K562 (cell line): ENCODE data around the gene SNX27. TPM values are rescaled to one million over a fixed set of nuclear protein-coding genes. Genes with fewer than 3 reads are reported as not detected.
A peak's percentile ranks its signal among the peaks of the same experiment; 100 is the strongest.

Experiments
- ADNP ChIP-seq: fragments of 200-800 bp; sonication (Bioruptor generic); IDR thresholded peaks from 2 replicates; pipeline ENCODE4 v1.6.1; 2016; ENCODE audit warnings: missing genetic modification characterization, missing compliant biosample characterization
- CC2D1A ChIP-seq: fragments of 450-650 bp; IDR thresholded peaks from 2 replicates; pipeline ENCODE4 v1.6.1; 2017; ENCODE audit warnings: mild to moderate bottlenecking
- HDAC2 ChIP-seq: fragments of 450-650 bp; IDR thresholded peaks from 2 replicates; pipeline ENCODE4 v1.6.1; 2016; ENCODE audit warnings: mild to moderate bottlenecking
- KLF10 ChIP-seq: fragments of 250-450 bp; sonication (Bioruptor Pico); IDR thresholded peaks from 2 replicates; pipeline ENCODE4 v1.6.1; 2021; ENCODE audit warnings: matching md5 sums
- MAZ ChIP-seq, 2 experiments: fragments of 450-650 bp in 1 of 2; sonication (generic) in 1 of 2; formaldehyde crosslinking; IDR thresholded peaks in 1 of 2; conservative IDR thresholded peaks in 1 of 2; 2 replicates each; pipeline versions ENCODE4 v1.4.0 to v1.5.0; 2020; ENCODE audit warnings: mild to moderate bottlenecking in 1 of 2, missing genetic modification reagents in 1 of 2
- MITF ChIP-seq: IDR thresholded peaks from 2 replicates; pipeline ENCODE4 v1.6.1; 2014; ENCODE audit warnings: antibody characterized with exemption
- MYBL2 ChIP-seq, 2 experiments: fragments of 450-650 bp in 1 of 2; sonication (generic) in 1 of 2; formaldehyde crosslinking in 1 of 2; IDR thresholded peaks; 2 replicates each; pipeline versions ENCODE4 v1.6.1 to v1.8.1; 2017 to 2022; ENCODE audit warnings: borderline replicate concordance in 1 of 2, inconsistent platforms in 1 of 2, low read depth in 1 of 2, mild to moderate bottlenecking in 1 of 2, missing genetic modification reagents in 1 of 2, moderate library complexity in 1 of 2
- NCOA6 ChIP-seq: fragments of 450-650 bp; IDR thresholded peaks from 2 replicates; pipeline ENCODE4 v1.6.1; 2017; ENCODE audit warnings: mild to moderate bottlenecking
- PBX2 ChIP-seq, 2 experiments: IDR thresholded peaks in 1 of 2; conservative IDR thresholded peaks in 1 of 2; 2 replicates each; pipeline ENCODE4 v1.6.1; 2016; ENCODE audit warnings: low read depth in 2 of 2, mild to moderate bottlenecking in 1 of 2, missing compliant biosample characterization in 1 of 2, missing genetic modification characterization in 1 of 2, moderate library complexity in 1 of 2
- PCBP2 ChIP-seq: fragments of 200-400 bp; formaldehyde crosslinking; IDR thresholded peaks from 2 replicates; pipeline ENCODE4 v1.6.1; 2018; ENCODE audit warnings: low read length, low read depth, mild to moderate bottlenecking, moderate library complexity; ENCODE audit not compliant: poor library complexity, severe bottlenecking
- SFPQ ChIP-seq: fragments of 200-400 bp; formaldehyde crosslinking; IDR thresholded peaks from 2 replicates; pipeline ENCODE4 v1.6.1; 2017; ENCODE audit warnings: mild to moderate bottlenecking, low read depth, low read length, moderate library complexity
- SMARCC2 ChIP-seq: fragments of 450-650 bp; IDR thresholded peaks from 2 replicates; pipeline ENCODE4 v1.6.1; 2017; ENCODE audit warnings: antibody characterized with exemption, moderate library complexity, mild to moderate bottlenecking, low read depth
- TEAD1 ChIP-seq, 2 experiments: fragments of 450-650 bp in 1 of 2; sonication (generic) in 1 of 2; formaldehyde crosslinking; IDR thresholded peaks; 2 replicates each; pipeline versions ENCODE4 v1.4.0 to v1.8.0; 2020 to 2022; ENCODE audit warnings: mild to moderate bottlenecking in 2 of 2, missing genetic modification reagents in 1 of 2
- XRCC5 ChIP-seq: fragments of 200-400 bp; formaldehyde crosslinking; IDR thresholded peaks from 2 replicates; pipeline ENCODE4 v1.6.1; 2017; ENCODE audit warnings: low read depth, mild to moderate bottlenecking, low read length
- ZNF41 ChIP-seq: fragments of 250-450 bp; sonication (Bioruptor Pico); conservative IDR thresholded peaks from 2 replicates; pipeline ENCODE4 v1.4.0; 2020; ENCODE audit warnings: mild to moderate bottlenecking
- polyA plus RNA-seq, 8 experiments: library from polyadenylated mRNA; depleted of rRNA in 4 of 8; stranded (reverse) in 5 of 8; unstranded in 3 of 8; fragments of >200 nt; fragmentation: Nextera tagmentation in 2 of 8; fragmentation: Illumina TruSeq in 1 of 8; extraction: Ambion mirVana in 2 of 8; extraction: Trizol in 1 of 8; gene quantifications; 2 replicates each; pipeline versions ENCODE4 v1.2.1 to v1.2.3, GENCODE V29; 2011 to 2014; ENCODE audit warnings: inconsistent platforms in 1 of 8, missing spikeins in 1 of 8
- total RNA-seq, 7 experiments: library from RNA; depleted of rRNA in 6 of 7; stranded (reverse); fragments of >200 nt in 6 of 7; fragmentation: Illumina TruSeq in 2 of 7; extraction: Trizol in 2 of 7; gene quantifications; 2 replicates each; pipeline versions ENCODE4 v1.2.1 to v1.2.3, GENCODE V29; 2011 to 2021; ENCODE audit warnings: low replicate concordance in 1 of 7

Gene SNX27
- total and polyA plus RNA-seq, 9 of the 15 experiments (the other 6 are each of a cell fraction or from before 2014, with no cell fraction given): 4.5 to 18.7 (median 10.1) TPM

- TF ChIP-seq PBX2 (CRISPR knock-in tag; IDR thresholded peaks at IDR 0.05; ENCODE audit: low read depth): no peak
- TF ChIP-seq PBX2 (tag; conservative IDR thresholded peaks at IDR 0.05; ENCODE audit: low read depth): peak; percentile 91
- peak; percentile 90 for TF ChIP-seq HDAC2
- TF ChIP-seq MITF: no peak
- 0 out of 2 replicates have a peak, but pooled peaks have one; percentile 14 for TF ChIP-seq ZNF41
- TF ChIP-seq MYBL2 (IDR thresholded peaks at IDR 0.05; ENCODE audit: low read depth): no peak
- no peak for TF ChIP-seq MYBL2 (CRISPR knock-in tag; IDR thresholded peaks at IDR 0.05; ENCODE audit: borderline replicate concordance)
- TF ChIP-seq NCOA6: no peak
- TF ChIP-seq SMARCC2: peak; percentile 92
- peak; percentile 87; the same call in 1 of the 2 replicates for TF ChIP-seq CC2D1A
- TF ChIP-seq PCBP2: no peak
- TF ChIP-seq KLF10: no peak
- peak; percentile 56 to 96; a peak in 3 of 4 replicates for TF ChIP-seq TEAD1 (CRISPR knock-in tag; IDR thresholded peaks at IDR 0.05)
- TF ChIP-seq ADNP (tag): no peak
- TF ChIP-seq MAZ (CRISPR knock-in tag; conservative IDR thresholded peaks at IDR 0.05 in 1 of 2, IDR thresholded peaks at IDR 0.05 in 1 of 2): peak; percentile 70 to 87
- no peak for TF ChIP-seq SFPQ
- TF ChIP-seq XRCC5: no peak
Measured at GRCh38 chr1:151596166-151596953, 15.5 kb upstream of the SNX27 start (continued).
